ENCODE results near the gene CHRNA4.

Gene CHRNA4

GRCh38 chr20:63376283-63377250, 15.4 kb upstream of the CHRNA4 start:
- DNase-seq, result peak; percentile 43

- DNase-seq, result no peak
Observed at GRCh38 chr20:63375438-63375837, 14.3 kb upstream of the CHRNA4 start.

- no peak for DNase-seq
Observed at GRCh38 chr20:63374504-63374903, 13.4 kb upstream of the CHRNA4 start.

GRCh38 chr20:63373996-63374395, 12.8 kb upstream of the CHRNA4 start:
- DNase-seq, result no peak

GRCh38 chr20:63372971-63373885, 12.1 kb upstream of the CHRNA4 start:
- DNase-seq, result peak; percentile 39

GRCh38 chr20:63371291-63371865, 10.2 kb upstream of the CHRNA4 start:
- DNase-seq, result peak; percentile 47

- no peak for DNase-seq
Observed at GRCh38 chr20:63370618-63371187, 9.6 kb upstream of the CHRNA4 start.

GRCh38 chr20:63369724-63370617, 8.8 kb upstream of the CHRNA4 start:
- no peak for DNase-seq

GRCh38 chr20:63369024-63369530, 7.9 kb upstream of the CHRNA4 start:
- DNase-seq, result no peak

- no peak for DNase-seq
Observed at GRCh38 chr20:63368151-63368550, 7.0 kb upstream of the CHRNA4 start.

- peak; percentile 71 for DNase-seq
Observed at GRCh38 chr20:63367446-63368055, 6.4 kb upstream of the CHRNA4 start.

GRCh38 chr20:63366390-63367365, 5.5 kb upstream of the CHRNA4 start:
- peak; percentile 73 for DNase-seq

GRCh38 chr20:63365601-63366389, 4.6 kb upstream of the CHRNA4 start:
- no peak for DNase-seq

GRCh38 chr20:63364801-63365585, 3.8 kb upstream of the CHRNA4 start:
- no peak for DNase-seq

- DNase-seq, result peak; percentile 61
Observed at GRCh38 chr20:63363981-63364561, 2.9 kb upstream of the CHRNA4 start.

- peak; percentile 49 for DNase-seq
Observed at GRCh38 chr20:63363013-63363957, 2.1 kb upstream of the CHRNA4 start.

All from retina (tissue), 1 donor.